Aorta (tissue), 5 donors: ENCODE results near the gene DHRS2. TPM values are rescaled to one million over a fixed set of nuclear protein-coding genes. Genes with fewer than 3 reads are reported as not detected.
"Not testable (repeated sequence)": the region's sequence is repeated elsewhere in the genome, so short reads cannot be mapped to it uniquely, and the experiment has no call there.

Source experiments
- ATAC-seq: fragments of 200-7000 bp; cut with Tn5 transposase; one replicate; pipeline ENCODE4 v1.9.1; 2022; ENCODE audit warnings: moderate library complexity; ENCODE audit not compliant: low FRiP score
- DNase-seq, 2 donors: peaks; one replicate each; pipeline ENCODE4 v3.0.0-alpha.2; 2020
- H3K27ac ChIP-seq, 2 donors: one replicate each; pipeline ENCODE4 v1.5.1; 2013; ENCODE audit warnings: low read length in 2 of 2, mild to moderate bottlenecking in 2 of 2, moderate library complexity in 2 of 2, control low read depth in 1 of 2, inconsistent platforms in 1 of 2, low read depth in 1 of 2
- H3K27me3 ChIP-seq, 2 donors: one replicate each; pipeline ENCODE4 v1.6.1; 2013; ENCODE audit warnings: control low read depth in 1 of 2, low read length in 1 of 2, mild to moderate bottlenecking in 1 of 2, moderate library complexity in 1 of 2; ENCODE audit not compliant: insufficient read depth in 2 of 2, control insufficient read depth in 1 of 2
- H3K36me3 ChIP-seq, 2 donors: one replicate each; pipeline ENCODE4 v1.6.1; 2013; ENCODE audit warnings: control low read depth in 1 of 2, low read length in 1 of 2, mild to moderate bottlenecking in 1 of 2; ENCODE audit not compliant: insufficient read depth in 2 of 2, control insufficient read depth in 1 of 2
- H3K4me1 ChIP-seq, 2 donors: one replicate each; pipeline ENCODE4 v1.6.1; 2013; ENCODE audit warnings: low read length in 2 of 2, control low read depth in 1 of 2, mild to moderate bottlenecking in 1 of 2, moderate library complexity in 1 of 2; ENCODE audit not compliant: insufficient read depth in 2 of 2, control insufficient read depth in 1 of 2
- H3K4me3 ChIP-seq, 2 donors: one replicate each; pipeline ENCODE4 v1.5.1; 2013; ENCODE audit warnings: low read length in 2 of 2, control low read depth in 1 of 2, mild to moderate bottlenecking in 1 of 2
- H3K9me3 ChIP-seq: one replicate; pipeline ENCODE4 v1.6.1; 2013; ENCODE audit warnings: mild to moderate bottlenecking, low read length; ENCODE audit not compliant: control insufficient read depth
- WGBS, 2 donors: extraction: QIAGEN DNeasy Blood & Tissue Kit; methylation state at CpG; one replicate each; pipeline ENCODE4 v1.1.7; 2013; 5-methylcytosine and 5-hydroxymethylcytosine counted together
- intact Hi-C, 2 donors: fragments of 100-400 bp; cut with DNase I; formaldehyde crosslinking; loops; one replicate each; pipeline versions ENCODE4 v1.14.2 to v1.15.0; 2022
- polyA plus RNA-seq, 2 donors: library from polyadenylated mRNA; stranded (reverse); fragments of 200-250 nt; gene quantifications; one replicate each; pipeline ENCODE4 v1.2.3, GENCODE V29; 2013
- total RNA-seq, 2 donors: library from RNA; stranded (reverse); fragmentation: NEBNext Ultra II Directional; extraction: Animal tissue kit (Norgen Biotek cat#: 25700); gene quantifications; one replicate each; pipeline ENCODE4 v1.2.1, GENCODE V29; 2021
- donor health status: healthy with polysubstance abuse.
- donor health status: Bipolar disorder and iron deficiency.
- donor health status: DM: no; HTN: no; CAD: no.
- donor health status: DM: no; HTN: no; CAD: no.
- donor health status: DM: yes; HTN: yes; CAD: no.

Gene DHRS2
- total and polyA plus RNA-seq, 4 donors, result 0.18 TPM; not detected in 3

DNA sequence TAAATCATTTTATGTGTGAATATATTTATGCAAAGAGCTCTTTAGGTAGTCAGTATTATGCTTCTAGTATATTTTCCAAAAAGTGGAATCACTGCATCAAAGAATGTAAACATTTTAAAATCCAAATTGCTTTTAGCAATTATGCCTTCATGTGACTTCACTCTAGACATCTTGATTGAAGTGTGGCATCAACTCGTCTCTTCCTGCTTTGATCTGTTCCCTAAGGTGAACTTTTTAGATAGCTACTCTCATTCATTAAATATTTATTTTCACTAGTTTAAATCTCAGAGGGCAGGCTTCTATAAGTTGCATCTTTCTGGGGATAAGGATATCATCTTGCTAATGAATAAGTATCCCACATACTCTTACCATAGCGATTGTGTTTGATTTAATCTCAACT is 39.2 kb downstream of the DHRS2 start:
- no peak for DNase-seq
- Histone ChIP-seq H3K4me3 (no peak overlapping the region), H3K36me3 (no peaks in the 10 kb centered on the region), H3K27me3 (no peaks in the 10 kb centered on the region), H3K4me1 (no peaks in the 10 kb centered on the region), H3K9me3 (peaks cover 2% of the 10 kb centered on the region), H3K27ac (no peak overlapping the region)
- intact Hi-C loops, result no loop called here
- WGBS, 2 donors, result 62 to 70% methylated on average over 2 of the region's 2 CpGs
- ATAC-seq, result no peak

GRCh38 chr14:23675906-23676305 is 39.7 kb downstream of the DHRS2 start:
- Histone ChIP-seq H3K9me3 (peaks cover 2% of the 10 kb centered on the region), H3K4me1 (no peaks in the 10 kb centered on the region), H3K27me3 (no peaks in the 10 kb centered on the region), H3K4me3 (no peak overlapping the region), H3K27ac (no peak overlapping the region), H3K36me3 (no peaks in the 10 kb centered on the region)
- 82 to 83% methylated on average over 4 of the region's 4 CpGs for WGBS, 2 donors
- intact Hi-C loops, result no loop called here
- no peak for ATAC-seq
- DNase-seq, result no peak

DNA sequence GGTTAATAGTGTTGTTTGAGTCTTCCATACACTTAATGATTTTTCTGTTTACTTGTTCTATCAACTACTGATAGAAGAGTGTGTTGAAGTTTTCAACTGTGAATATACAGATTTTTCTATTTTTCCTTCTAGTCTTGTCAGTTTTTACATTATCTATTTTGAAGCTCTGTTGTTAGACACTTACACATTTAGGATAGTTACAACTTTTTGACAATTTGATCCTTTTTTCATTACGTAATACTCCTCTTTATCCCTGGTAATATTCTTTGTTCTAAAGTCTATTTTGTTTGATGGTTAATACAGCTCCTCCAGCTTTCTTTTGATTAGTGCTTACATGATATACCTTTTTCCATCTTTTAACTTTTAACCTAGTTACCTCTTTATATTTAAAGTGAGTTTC is 45.2 kb downstream of the DHRS2 start:
- no peaks in the 10 kb centered on the region for H3K4me1 ChIP-seq
- no peak overlapping the region for H3K27ac ChIP-seq
- H3K27me3 ChIP-seq, result no peaks in the 10 kb centered on the region
- intact Hi-C loops, result no loop called here
- H3K9me3 ChIP-seq, result no peaks in the 10 kb centered on the region
- ATAC-seq, result no peak
- no peaks in the 10 kb centered on the region for H3K36me3 ChIP-seq
- no peak for DNase-seq
- WGBS, 2 donors, result 81 to 97% methylated on average over 1 of the region's 1 CpG
- no peak overlapping the region for H3K4me3 ChIP-seq

- 89 to 91% methylated on average over 3 of the region's 3 CpGs for WGBS, 2 donors
- ATAC-seq, H3K4me3 ChIP-seq, H3K4me1 ChIP-seq, DNase-seq, H3K27ac ChIP-seq, H3K27me3 ChIP-seq, H3K36me3 ChIP-seq, intact Hi-C loops, H3K9me3 ChIP-seq: not testable (repeated sequence)
Measured at GRCh38 chr14:23689709-23690514, 53.7 kb downstream of the DHRS2 start.

DNA sequence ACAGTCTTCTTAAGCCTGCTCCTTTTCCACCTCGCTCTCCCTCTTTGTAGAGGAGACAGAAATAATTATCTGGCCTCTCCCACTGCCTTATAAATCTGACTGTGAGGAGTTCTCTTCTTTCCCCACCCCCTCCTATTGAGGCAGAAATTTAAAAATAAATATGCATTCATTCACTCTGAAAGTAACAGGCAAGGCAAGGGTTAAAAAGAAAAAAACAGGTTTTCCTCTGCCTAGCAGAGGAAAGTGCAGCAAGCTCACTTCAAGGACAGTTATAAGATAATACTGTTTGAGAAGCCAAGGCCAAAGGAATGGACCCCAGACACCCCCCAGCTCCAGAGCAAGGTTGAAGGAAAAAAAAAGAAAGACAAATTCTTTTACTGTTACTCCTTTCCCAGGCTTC is 56.3 kb downstream of the DHRS2 start:
- no peak for DNase-seq
- Histone ChIP-seq H3K9me3 (peaks cover 4% of the 10 kb centered on the region), H3K27me3 (no peaks in the 10 kb centered on the region), H3K4me3 (no peak overlapping the region), H3K36me3 (no peaks in the 10 kb centered on the region), H3K4me1 (no peaks in the 10 kb centered on the region), H3K27ac (no peak overlapping the region)
- 95 to 100% methylated on average over 1 of the region's 1 CpG for WGBS, 2 donors
- ATAC-seq, result no peak
- intact Hi-C loops, result no loop called here

DNA sequence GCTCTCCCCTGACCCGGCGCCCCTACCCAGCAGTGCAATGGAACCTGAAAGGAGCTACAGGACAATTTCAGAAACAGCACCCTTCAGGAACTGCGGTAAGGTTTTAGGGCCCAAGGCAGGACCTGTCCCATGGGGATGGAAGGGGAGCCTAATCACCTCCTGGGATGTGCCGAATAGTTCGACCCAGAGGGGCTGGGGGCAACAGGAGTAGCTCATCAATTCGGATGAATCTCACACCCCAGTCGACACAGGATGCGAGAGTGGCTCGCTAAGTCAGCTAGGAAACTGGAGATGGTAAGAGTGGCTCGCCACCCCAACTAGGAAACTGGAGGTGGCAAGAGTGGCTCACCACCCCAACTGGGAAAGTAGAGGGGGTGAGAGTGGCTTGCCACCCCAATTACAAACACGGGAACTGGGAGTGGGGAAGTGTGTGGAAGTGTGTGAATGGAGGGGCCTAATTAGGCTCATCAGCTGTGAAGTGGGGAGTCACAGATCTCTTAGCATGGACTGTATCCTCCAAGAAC is 57.1 kb downstream of the DHRS2 start:
- Histone ChIP-seq H3K4me1 (no peaks in the 10 kb centered on the region), H3K27me3 (no peaks in the 10 kb centered on the region), H3K27ac (no peak overlapping the region), H3K36me3 (no peaks in the 10 kb centered on the region), H3K9me3 (peaks cover 4% of the 10 kb centered on the region), H3K4me3 (no peak overlapping the region)
- intact Hi-C loops, result no loop called here
- DNase-seq (no peak), ATAC-seq (no peak)
- WGBS, 2 donors, result 87 to 89% methylated on average over 11 of the region's 11 CpGs

- ATAC-seq, result peak; percentile 6
- H3K4me1 ChIP-seq, result no peaks in the 10 kb centered on the region
- peaks cover 4% of the 10 kb centered on the region for H3K9me3 ChIP-seq
- no peak overlapping the region for H3K27ac ChIP-seq
- 7 to 8% methylated on average over 8 of the region's 8 CpGs for WGBS, 2 donors
- DNase-seq, result no peak
- H3K4me3 ChIP-seq, result no peak overlapping the region
- intact Hi-C loops, result no loop called here
- H3K36me3 ChIP-seq, result no peaks in the 10 kb centered on the region
- H3K27me3 ChIP-seq, result no peaks in the 10 kb centered on the region
Measured at GRCh38 chr14:23694085-23694948, 58.2 kb downstream of the DHRS2 start.
